Measurements from ENCODE around the gene RAPSN. TPM values are rescaled to one million over a fixed set of nuclear protein-coding genes. Genes with fewer than 3 reads are reported as not detected.

The RAPSN gene
- polyA plus RNA-seq, 1 donor (not counting 4 experiments of a cell fraction or from before 2014, with no cell fraction given): 0.28 TPM

- Histone ChIP-seq H3K4me2 (ENCODE audit: control insufficient read depth, extremely low read depth, insufficient read depth, low read depth, low read length) (no peak overlapping the region), H3K4me1 (ENCODE audit: control insufficient read depth, extremely low read depth, insufficient read depth, low read length) (no peaks in the 10 kb centered on the region), H3K9me1 (ENCODE audit: control insufficient read depth, extremely low read depth, insufficient read depth, low read length) (peaks cover 4% of the 10 kb centered on the region), H3K27me3 (ENCODE audit: control insufficient read depth, extremely low read depth, insufficient read depth, low read length) (no peaks in the 10 kb centered on the region), H3K79me2 (ENCODE audit: control insufficient read depth, insufficient read depth, low read length) (peaks cover 33% of the 10 kb centered on the region), H3K36me3 (ENCODE audit: control insufficient read depth in 2 of 2, extremely low read depth in 1 of 2, insufficient read depth in 2 of 2, low read length in 2 of 2) (peaks cover 27 to 48% of the 10 kb centered on the region in 2 experiments), H3K9ac (ENCODE audit: control insufficient read depth, extremely low read depth, insufficient read depth, low read length) (no peak overlapping the region), H2AFZ (ENCODE audit: control insufficient read depth, low read length) (no peak overlapping the region), H3K27ac (ENCODE audit: control insufficient read depth, insufficient read depth, low read length) (no peak overlapping the region), H3K9me3 (ENCODE audit: control insufficient read depth, low read depth, low read length) (no peaks in the 10 kb centered on the region), H4K20me1 (ENCODE audit: control insufficient read depth, extremely low read depth, insufficient read depth, low read length) (peaks cover 9% of the 10 kb centered on the region), H3K4me3 (ENCODE audit: control insufficient read depth in 2 of 3, extremely low read depth in 1 of 3, insufficient read depth in 2 of 3, low read depth in 1 of 3, low read length in 3 of 3) (no peak overlapping the region)
- TF ChIP-seq EZH2 (IDR thresholded peaks at IDR 0.05; ENCODE audit: low read length) (no peak), CTCF (optimal IDR thresholded peaks at IDR 0.05 in 1 of 3, IDR thresholded peaks at IDR 0.05 in 1 of 3, conservative IDR thresholded peaks at IDR 0.05 in 1 of 3; ENCODE audit: extremely low read depth in 1 of 3, insufficient read depth in 2 of 3, low read length in 3 of 3) (no peak)
- dilution Hi-C loops (cut with MboI; ENCODE audit: extremely low pct_ligation_motif_present, low sequenced_read_pairs): no loop called here
- DNase-seq (ENCODE audit: low read depth, low spot score): no peak
- no peak for FAIRE-seq
Measured at GRCh38 chr11:47464483-47464882, 15.5 kb upstream of the RAPSN start.

- Histone ChIP-seq H3K4me1 (ENCODE audit: control insufficient read depth, extremely low read depth, insufficient read depth, low read length) (no peaks in the 10 kb centered on the region), H3K9me1 (ENCODE audit: control insufficient read depth, extremely low read depth, insufficient read depth, low read length) (peaks cover 4% of the 10 kb centered on the region), H3K36me3 (ENCODE audit: control insufficient read depth in 2 of 2, extremely low read depth in 1 of 2, insufficient read depth in 2 of 2, low read length in 2 of 2) (peaks cover 18 to 28% of the 10 kb centered on the region in 2 experiments), H4K20me1 (ENCODE audit: control insufficient read depth, extremely low read depth, insufficient read depth, low read length) (no peaks in the 10 kb centered on the region), H3K9ac (ENCODE audit: control insufficient read depth, extremely low read depth, insufficient read depth, low read length) (no peak overlapping the region), H2AFZ (ENCODE audit: control insufficient read depth, low read length) (no peak overlapping the region), H3K27ac (ENCODE audit: control insufficient read depth, insufficient read depth, low read length) (no peak overlapping the region), H3K9me3 (ENCODE audit: control insufficient read depth, low read depth, low read length) (no peaks in the 10 kb centered on the region), H3K79me2 (ENCODE audit: control insufficient read depth, insufficient read depth, low read length) (peaks cover 11% of the 10 kb centered on the region), H3K4me2 (ENCODE audit: control insufficient read depth, extremely low read depth, insufficient read depth, low read depth, low read length) (no peak overlapping the region), H3K27me3 (ENCODE audit: control insufficient read depth, extremely low read depth, insufficient read depth, low read length) (no peaks in the 10 kb centered on the region), H3K4me3 (ENCODE audit: control insufficient read depth in 2 of 3, extremely low read depth in 1 of 3, insufficient read depth in 2 of 3, low read depth in 1 of 3, low read length in 3 of 3) (no peak overlapping the region)
- dilution Hi-C loops (cut with MboI; ENCODE audit: extremely low pct_ligation_motif_present, low sequenced_read_pairs): no loop called here
- no peak for TF ChIP-seq EZH2 (IDR thresholded peaks at IDR 0.05; ENCODE audit: low read length)
- no peak for TF ChIP-seq CTCF (optimal IDR thresholded peaks at IDR 0.05 in 1 of 3, IDR thresholded peaks at IDR 0.05 in 1 of 3, conservative IDR thresholded peaks at IDR 0.05 in 1 of 3; ENCODE audit: extremely low read depth in 1 of 3, insufficient read depth in 2 of 3, low read length in 3 of 3)
- FAIRE-seq: no peak
- DNase-seq (ENCODE audit: low read depth, low spot score): no peak
Measured at GRCh38 chr11:47461876-47462275, 12.9 kb upstream of the RAPSN start.

Data from keratinocyte (primary cell).